ENCODE data around the gene MDGA2. TPM values are rescaled to one million over a fixed set of nuclear protein-coding genes. Genes with fewer than 3 reads are reported as not detected.
"Not testable (repeated sequence)": the region's sequence is repeated elsewhere in the genome, so short reads cannot be mapped to it uniquely, and the experiment has no call there.

The MDGA2 gene
- total and polyA plus RNA-seq, 4 donors: 16.5 to 99.0 (median 34.1) TPM

GRCh38 chr14:47252802-47253201, 422.6 kb downstream of the MDGA2 start:
- no CpG with 5 or more reads among the region's 4 CpGs for WGBS (ENCODE audit: insufficient coverage)
- no peaks in the 10 kb centered on the region for H3K27me3 ChIP-seq (ENCODE audit: control insufficient read depth, insufficient read depth, low read length)
- peaks cover 3% of the 10 kb centered on the region for H3K9me3 ChIP-seq (ENCODE audit: control insufficient read depth, insufficient read depth, low read length)
- no peaks in the 10 kb centered on the region for H3K36me3 ChIP-seq (ENCODE audit: control insufficient read depth, insufficient read depth, low read length)
- H3K4me1 ChIP-seq (ENCODE audit: control insufficient read depth, insufficient read depth, low read length): no peaks in the 10 kb centered on the region
- no peak overlapping the region for H3K27ac ChIP-seq (ENCODE audit: low read depth, low read length)
- no peak for DNase-seq (ENCODE audit: low read depth in 4 of 6, low spot score in 6 of 6)
- no peak overlapping the region for H3K4me3 ChIP-seq (ENCODE audit: low read depth, low read length)

GRCh38 chr14:47246367-47246766, 429.0 kb downstream of the MDGA2 start:
- Histone ChIP-seq H3K9me3 (ENCODE audit: control insufficient read depth, insufficient read depth, low read length) (no peaks in the 10 kb centered on the region), H3K4me1 (ENCODE audit: control insufficient read depth, insufficient read depth, low read length) (no peaks in the 10 kb centered on the region), H3K4me3 (ENCODE audit: low read depth, low read length) (no peak overlapping the region), H3K36me3 (ENCODE audit: control insufficient read depth, insufficient read depth, low read length) (peaks cover 4% of the 10 kb centered on the region), H3K27me3 (ENCODE audit: control insufficient read depth, insufficient read depth, low read length) (no peaks in the 10 kb centered on the region), H3K27ac (ENCODE audit: low read depth, low read length) (no peak overlapping the region)
- WGBS (ENCODE audit: insufficient coverage): no CpG with 5 or more reads among the region's 1 CpG
- DNase-seq (ENCODE audit: low read depth in 4 of 6, low spot score in 6 of 6): no peak

GRCh38 chr14:47242579-47242978, 432.8 kb downstream of the MDGA2 start:
- H3K4me3 ChIP-seq (ENCODE audit: low read depth, low read length): not testable (repeated sequence)
- WGBS (ENCODE audit: insufficient coverage): 89% methylated on average over 11 of the region's 18 CpGs

GRCh38 chr14:47240748-47241437, 434.5 kb downstream of the MDGA2 start:
- Histone ChIP-seq H3K9me3 (ENCODE audit: control insufficient read depth, insufficient read depth, low read length) (no peaks in the 10 kb centered on the region), H3K4me1 (ENCODE audit: control insufficient read depth, insufficient read depth, low read length) (no peaks in the 10 kb centered on the region), H3K27me3 (ENCODE audit: control insufficient read depth, insufficient read depth, low read length) (no peaks in the 10 kb centered on the region), H3K27ac (ENCODE audit: low read depth, low read length) (no peak overlapping the region), H3K4me3 (ENCODE audit: low read depth, low read length) (no peak overlapping the region), H3K36me3 (ENCODE audit: control insufficient read depth, insufficient read depth, low read length) (peaks cover 4% of the 10 kb centered on the region)
- WGBS (ENCODE audit: insufficient coverage): no CpG with 5 or more reads among the region's 1 CpG
- DNase-seq (ENCODE audit: low read depth in 4 of 6, low spot score in 6 of 6): no peak

More at GRCh38 chr14:47242579-47242978, 432.8 kb downstream of the MDGA2 start:
- H3K9me3 ChIP-seq (ENCODE audit: control insufficient read depth, insufficient read depth, low read length); H3K4me1 ChIP-seq (ENCODE audit: control insufficient read depth, insufficient read depth, low read length); DNase-seq (ENCODE audit: low read depth in 4 of 6, low spot score in 6 of 6); H3K36me3 ChIP-seq (ENCODE audit: control insufficient read depth, insufficient read depth, low read length); H3K27me3 ChIP-seq (ENCODE audit: control insufficient read depth, insufficient read depth, low read length); H3K27ac ChIP-seq (ENCODE audit: low read depth, low read length): not testable (repeated sequence)

- Histone ChIP-seq H3K9me3 (ENCODE audit: control insufficient read depth, insufficient read depth, low read length) (no peaks in the 10 kb centered on the region), H3K36me3 (ENCODE audit: control insufficient read depth, insufficient read depth, low read length) (no peaks in the 10 kb centered on the region), H3K4me1 (ENCODE audit: control insufficient read depth, insufficient read depth, low read length) (no peaks in the 10 kb centered on the region), H3K4me3 (ENCODE audit: low read depth, low read length) (no peak overlapping the region), H3K27me3 (ENCODE audit: control insufficient read depth, insufficient read depth, low read length) (no peaks in the 10 kb centered on the region), H3K27ac (ENCODE audit: low read depth, low read length) (no peak overlapping the region)
- no peak for DNase-seq (ENCODE audit: low read depth in 4 of 6, low spot score in 6 of 6)
- WGBS (ENCODE audit: insufficient coverage): 71% methylated on average over 1 of the region's 3 CpGs
Measured at GRCh38 chr14:47235619-47236018, 439.8 kb downstream of the MDGA2 start.

- Histone ChIP-seq H3K36me3 (ENCODE audit: control insufficient read depth, insufficient read depth, low read length) (no peaks in the 10 kb centered on the region), H3K27me3 (ENCODE audit: control insufficient read depth, insufficient read depth, low read length) (no peaks in the 10 kb centered on the region), H3K9me3 (ENCODE audit: control insufficient read depth, insufficient read depth, low read length) (no peaks in the 10 kb centered on the region), H3K27ac (ENCODE audit: low read depth, low read length) (no peak overlapping the region), H3K4me3 (ENCODE audit: low read depth, low read length) (no peak overlapping the region), H3K4me1 (ENCODE audit: control insufficient read depth, insufficient read depth, low read length) (no peaks in the 10 kb centered on the region)
- WGBS (ENCODE audit: insufficient coverage): 81% methylated on average over 3 of the region's 5 CpGs
- peak in 1 of 6 donors; percentile 4 for DNase-seq (ENCODE audit: low read depth in 4 of 6, low spot score in 6 of 6)
Measured at GRCh38 chr14:47226877-47227520, 448.4 kb downstream of the MDGA2 start.

- Histone ChIP-seq H3K27me3 (ENCODE audit: control insufficient read depth, insufficient read depth, low read length) (no peaks in the 10 kb centered on the region), H3K9me3 (ENCODE audit: control insufficient read depth, insufficient read depth, low read length) (no peaks in the 10 kb centered on the region), H3K4me1 (ENCODE audit: control insufficient read depth, insufficient read depth, low read length) (no peaks in the 10 kb centered on the region), H3K27ac (ENCODE audit: low read depth, low read length) (no peak overlapping the region), H3K4me3 (ENCODE audit: low read depth, low read length) (no peak overlapping the region), H3K36me3 (ENCODE audit: control insufficient read depth, insufficient read depth, low read length) (no peaks in the 10 kb centered on the region)
- 75% methylated on average over 1 of the region's 4 CpGs for WGBS (ENCODE audit: insufficient coverage)
- DNase-seq (ENCODE audit: low read depth in 4 of 6, low spot score in 6 of 6): no peak
Measured at GRCh38 chr14:47223656-47224055, 451.7 kb downstream of the MDGA2 start.

GRCh38 chr14:47220096-47220495, 455.3 kb downstream of the MDGA2 start:
- Histone ChIP-seq H3K9me3 (ENCODE audit: control insufficient read depth, insufficient read depth, low read length) (no peaks in the 10 kb centered on the region), H3K4me1 (ENCODE audit: control insufficient read depth, insufficient read depth, low read length) (no peaks in the 10 kb centered on the region), H3K4me3 (ENCODE audit: low read depth, low read length) (no peak overlapping the region), H3K27ac (ENCODE audit: low read depth, low read length) (no peak overlapping the region), H3K36me3 (ENCODE audit: control insufficient read depth, insufficient read depth, low read length) (no peaks in the 10 kb centered on the region), H3K27me3 (ENCODE audit: control insufficient read depth, insufficient read depth, low read length) (no peaks in the 10 kb centered on the region)
- 100% methylated on average over 1 of the region's 2 CpGs for WGBS (ENCODE audit: insufficient coverage)
- DNase-seq (ENCODE audit: low read depth in 4 of 6, low spot score in 6 of 6): no peak

GRCh38 chr14:47211263-47211662, 464.1 kb downstream of the MDGA2 start:
- H3K4me3 ChIP-seq (ENCODE audit: low read depth, low read length): no peak overlapping the region
- no peak for DNase-seq (ENCODE audit: low read depth in 4 of 6, low spot score in 6 of 6)
- 92% methylated on average over 1 of the region's 1 CpG for WGBS (ENCODE audit: insufficient coverage)
- H3K4me1 ChIP-seq (ENCODE audit: control insufficient read depth, insufficient read depth, low read length): peaks cover 4% of the 10 kb centered on the region
- no peak overlapping the region for H3K27ac ChIP-seq (ENCODE audit: low read depth, low read length)
- no peaks in the 10 kb centered on the region for H3K27me3 ChIP-seq (ENCODE audit: control insufficient read depth, insufficient read depth, low read length)
- no peaks in the 10 kb centered on the region for H3K36me3 ChIP-seq (ENCODE audit: control insufficient read depth, insufficient read depth, low read length)
- no peaks in the 10 kb centered on the region for H3K9me3 ChIP-seq (ENCODE audit: control insufficient read depth, insufficient read depth, low read length)

GRCh38 chr14:47210099-47210498, 465.3 kb downstream of the MDGA2 start:
- DNase-seq (ENCODE audit: low read depth in 4 of 6, low spot score in 6 of 6): no peak
- H3K4me1 ChIP-seq (ENCODE audit: control insufficient read depth, insufficient read depth, low read length): peaks cover 5% of the 10 kb centered on the region
- H3K27ac ChIP-seq (ENCODE audit: low read depth, low read length): no peak overlapping the region
- no peaks in the 10 kb centered on the region for H3K27me3 ChIP-seq (ENCODE audit: control insufficient read depth, insufficient read depth, low read length)
- no peaks in the 10 kb centered on the region for H3K9me3 ChIP-seq (ENCODE audit: control insufficient read depth, insufficient read depth, low read length)
- H3K4me3 ChIP-seq (ENCODE audit: low read depth, low read length): no peak overlapping the region
- H3K36me3 ChIP-seq (ENCODE audit: control insufficient read depth, insufficient read depth, low read length): no peaks in the 10 kb centered on the region

All from spinal cord (tissue), 10 donors.